Body of pancreas (tissue), 4 donors: ENCODE results near the gene ATP4B. TPM values are rescaled to one million over a fixed set of nuclear protein-coding genes. Genes with fewer than 3 reads are reported as not detected.

ENCODE experiments used
- ATAC-seq: fragments of 150-250 bp; one replicate; pipeline ENCODE4 v1.9.1; 2016
- DNase-seq, 4 donors: peaks; one replicate each; pipeline ENCODE4 v3.0.0-alpha.2; 2019
- H3K27ac ChIP-seq, 4 donors: fragments of 200-600 bp; sonication (generic); 1 replicate in 3 of 4; 2 replicates in 1 of 4; pipeline versions ENCODE4 v1.5.1 to v1.6.1; 2016 to 2019; ENCODE audit warnings: mild to moderate bottlenecking in 1 of 4, mixed read lengths in 1 of 4, moderate library complexity in 1 of 4
- H3K27me3 ChIP-seq, 2 donors: fragments of 200-600 bp; sonication (generic); one replicate each; pipeline ENCODE4 v1.6.0; 2016; ENCODE audit warnings: mild to moderate bottlenecking in 1 of 2
- H3K36me3 ChIP-seq, 2 donors: fragments of 200-600 bp; sonication (generic); replicated peaks in 1 of 2; 2 replicates each; pipeline ENCODE4 v1.5.1; 2016; ENCODE audit warnings: low read depth in 2 of 2; ENCODE audit not compliant: insufficient read depth in 1 of 2
- H3K4me1 ChIP-seq: fragments of 200-600 bp; sonication (generic); one replicate; pipeline ENCODE4 v1.6.0; 2016
- H3K4me3 ChIP-seq, 2 donors: fragments of 200-600 bp; sonication (generic); 1 replicate in 1 of 2; 2 replicates in 1 of 2; pipeline ENCODE4 v1.5.1; 2016 to 2019
- H3K9me3 ChIP-seq, 3 donors: fragments of 200-600 bp; sonication (generic); 1 replicate in 2 of 3; 2 replicates in 1 of 3; pipeline ENCODE4 v1.5.1; 2016
- CTCF ChIP-seq, 7 experiments: fragments of 450-650 bp in 4 of 7; fragments of 200-600 bp in 3 of 7; sonication (generic) in 3 of 7; IDR thresholded peaks; one replicate each; pipeline ENCODE4 v1.5.1; 2016 to 2019; ENCODE audit warnings: antibody characterized with exemption in 7 of 7
- POLR2A ChIP-seq, 3 donors: fragments of 450-650 bp; IDR thresholded peaks; one replicate each; pipeline ENCODE4 v1.6.1; 2016; ENCODE audit warnings: antibody characterized with exemption in 3 of 3, mild to moderate bottlenecking in 2 of 3
- WGBS, 2 donors: methylation state at CpG; one replicate each; pipeline ENCODE4 v1.1.5; 2017; 5-methylcytosine and 5-hydroxymethylcytosine counted together
- intact Hi-C: fragments of 100-400 bp; cut with DNase I; formaldehyde crosslinking; loops from one replicate; pipeline ENCODE4 v1.15.1; 2023
- total RNA-seq, 2 donors: library from RNA; depleted of rRNA; stranded (reverse); fragments of >200 nt; gene quantifications; one replicate each; pipeline ENCODE4 v1.1.0, GENCODE V29; 2016

ATP4B gene
- total RNA-seq, 2 donors from 2014 or later: not detected

- intact Hi-C loops: no loop called here
- ATAC-seq: peak; percentile 98
Measured at GRCh38 chr13:113647351-113648215, 10.4 kb downstream of the ATP4B start.

GRCh38 chr13:113646921-113647340 lies 11.1 kb downstream of the ATP4B start:
- peak in 2 of 4 donors; percentile 11 to 13 for DNase-seq
- no peak for ATAC-seq
- no peaks in the 10 kb centered on the region for H3K27me3 ChIP-seq
- WGBS, 2 donors: 41 to 65% methylated on average over 10 of the region's 10 CpGs
- peak overlapping the region; percentile 43 to 85 (median 68) for H3K27ac ChIP-seq
- H3K4me3 ChIP-seq: no peak overlapping the region
- peaks cover 16% of the 10 kb centered on the region for H3K4me1 ChIP-seq
- no peaks in the 10 kb centered on the region for H3K9me3 ChIP-seq
- H3K36me3 ChIP-seq: no peaks in the 10 kb centered on the region
- TF ChIP-seq POLR2A (IDR thresholded peaks at IDR 0.05) (no peak), CTCF (IDR thresholded peaks at IDR 0.05) (no peak)
- intact Hi-C loops: no loop called here

More at GRCh38 chr13:113647351-113648215, 10.4 kb downstream of the ATP4B start:
- peak overlapping the region; percentile 54 to 85 (median 81) for H3K27ac ChIP-seq
- peak; percentile 96 to 98 (median 98) for DNase-seq
- H3K4me3 ChIP-seq: no peak overlapping the region
- H3K27me3 ChIP-seq: no peaks in the 10 kb centered on the region
- no peaks in the 10 kb centered on the region for H3K9me3 ChIP-seq
- WGBS, 2 donors: 39 to 53% methylated on average over 32 to 42 of the region's 42 CpGs
- no peaks in the 10 kb centered on the region for H3K36me3 ChIP-seq
- peaks cover 16% of the 10 kb centered on the region for H3K4me1 ChIP-seq
- TF ChIP-seq CTCF (IDR thresholded peaks at IDR 0.05) (no peak), POLR2A (IDR thresholded peaks at IDR 0.05) (peak in 1 of 3 donors; percentile 33)

- H3K36me3 ChIP-seq: no peaks in the 10 kb centered on the region
- DNase-seq (peak in 2 of 4 donors; percentile 7 to 9), ATAC-seq (no peak)
- WGBS, 2 donors: 63 to 65% methylated on average over 11 of the region's 11 CpGs
- no peak overlapping the region for H3K27ac ChIP-seq
- H3K27me3 ChIP-seq: no peaks in the 10 kb centered on the region
- TF ChIP-seq POLR2A (IDR thresholded peaks at IDR 0.05) (no peak), CTCF (IDR thresholded peaks at IDR 0.05) (no peak)
- H3K9me3 ChIP-seq: no peaks in the 10 kb centered on the region
- H3K4me1 ChIP-seq: peaks cover 16% of the 10 kb centered on the region
- H3K4me3 ChIP-seq: no peak overlapping the region
- intact Hi-C loops: no loop called here
Measured at GRCh38 chr13:113646376-113646775, 11.6 kb downstream of the ATP4B start.

GRCh38 chr13:113645329-113645728 lies 12.7 kb downstream of the ATP4B start:
- Histone ChIP-seq H3K9me3 (no peaks in the 10 kb centered on the region), H3K36me3 (peaks cover 0 to 4% of the 10 kb centered on the region in 2 donors), H3K27me3 (no peaks in the 10 kb centered on the region), H3K27ac (no peak overlapping the region), H3K4me1 (peaks cover 16% of the 10 kb centered on the region), H3K4me3 (no peak overlapping the region)
- 95 to 96% methylated on average over 9 of the region's 9 CpGs for WGBS, 2 donors
- DNase-seq (peak in 1 of 4 donors; percentile 1), ATAC-seq (no peak)
- no peak for TF ChIP-seq POLR2A (IDR thresholded peaks at IDR 0.05)
- no peak for TF ChIP-seq CTCF (IDR thresholded peaks at IDR 0.05)
- intact Hi-C loops: no loop called here
